ENCODE results near the gene SERPINA6.
"Not testable (repeated sequence)": the region's sequence is repeated elsewhere in the genome, so short reads cannot be mapped to it uniquely, and the experiment has no call there.

The SERPINA6 gene

DNA sequence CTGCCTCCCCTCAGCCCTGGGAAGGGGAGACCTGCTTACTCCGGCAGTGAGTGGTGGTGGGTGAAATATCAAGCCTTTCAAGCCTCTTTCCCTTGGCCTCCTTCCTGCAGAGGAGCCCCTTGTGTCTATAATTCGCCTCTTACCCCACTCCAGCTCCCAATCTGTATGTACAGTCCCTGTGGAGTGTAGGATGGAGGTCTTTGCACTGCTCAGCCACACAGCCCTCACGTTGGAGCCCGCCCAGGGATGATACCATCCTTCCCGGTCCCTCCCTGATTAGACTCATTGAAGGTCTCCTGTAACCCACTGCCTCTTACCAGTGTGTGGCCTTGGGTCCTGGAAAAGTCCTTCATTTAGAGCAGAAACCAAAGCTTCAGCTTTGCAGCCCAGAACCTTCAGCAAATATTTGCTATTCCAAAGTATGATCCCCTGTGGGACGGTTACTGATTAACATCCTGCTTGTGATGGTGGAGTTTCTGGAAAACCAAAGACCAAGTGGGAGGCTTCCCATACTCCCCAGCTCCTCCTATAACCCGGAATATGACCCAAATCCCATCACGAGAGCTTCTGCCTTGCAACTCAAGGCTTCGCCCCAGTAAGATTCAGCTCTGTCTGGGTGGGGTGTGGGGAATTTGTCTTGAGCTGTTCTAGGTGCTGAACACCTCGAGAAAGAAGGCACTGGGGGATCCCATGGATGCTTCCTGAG, 30.1 kb downstream of the SERPINA6 start, which contains the start of gene SERPINA10:
Gene SERPINA10 (minus strand): TSS at position 397 of the 706 bp plus-strand sequence. CDS start 2,675 bp downstream, outside the sequence.
- no peak for DNase-seq

DNA sequence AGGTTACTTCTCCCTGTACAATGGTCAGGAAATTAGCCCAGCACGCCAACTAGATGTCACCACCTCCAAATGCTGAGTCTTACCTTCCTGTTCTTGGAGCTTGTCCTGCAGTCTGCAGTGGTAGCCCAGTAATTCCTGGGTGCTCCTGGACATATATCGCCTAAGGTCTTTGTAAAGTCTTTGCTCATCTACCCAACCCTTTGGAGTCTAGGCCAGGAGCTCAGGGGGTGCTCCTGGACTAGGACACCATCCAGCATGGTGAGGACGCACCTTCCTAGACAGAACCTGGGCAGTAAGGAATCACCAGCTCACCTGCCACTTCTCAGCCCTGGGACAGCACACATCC, 30.6 kb downstream of the SERPINA6 start:
- DNase-seq: no peak

DNA sequence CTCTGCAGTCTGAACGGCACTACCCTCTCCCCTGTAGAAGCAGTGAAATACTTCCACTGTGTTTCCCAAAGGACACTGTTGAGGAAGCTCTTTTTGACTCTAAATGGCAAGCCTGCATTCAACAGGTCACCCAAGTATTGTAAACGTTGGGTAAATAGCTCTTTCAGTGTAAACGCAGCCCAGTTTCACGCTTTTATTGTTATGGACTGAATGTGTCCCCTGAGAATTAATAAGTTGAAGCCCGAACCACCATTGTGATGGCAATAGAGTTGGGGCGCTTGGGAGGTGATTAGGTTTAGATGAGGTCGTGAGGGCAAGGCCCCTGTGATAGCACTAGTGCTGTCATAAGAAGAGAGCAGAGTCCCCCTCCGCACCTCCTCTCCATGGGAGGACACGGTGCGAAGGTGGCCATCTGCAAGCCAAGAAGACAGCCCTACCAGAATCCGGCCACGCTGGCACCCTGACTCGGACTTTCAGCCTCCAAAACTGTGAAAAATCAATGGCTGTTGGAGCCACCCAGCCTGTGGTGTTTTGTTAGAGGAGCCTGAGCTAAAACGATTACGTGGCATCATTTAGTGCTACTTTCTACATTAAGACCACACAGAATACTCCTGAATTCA, 31.1 kb downstream of the SERPINA6 start:
- DNase-seq: no peak

DNA sequence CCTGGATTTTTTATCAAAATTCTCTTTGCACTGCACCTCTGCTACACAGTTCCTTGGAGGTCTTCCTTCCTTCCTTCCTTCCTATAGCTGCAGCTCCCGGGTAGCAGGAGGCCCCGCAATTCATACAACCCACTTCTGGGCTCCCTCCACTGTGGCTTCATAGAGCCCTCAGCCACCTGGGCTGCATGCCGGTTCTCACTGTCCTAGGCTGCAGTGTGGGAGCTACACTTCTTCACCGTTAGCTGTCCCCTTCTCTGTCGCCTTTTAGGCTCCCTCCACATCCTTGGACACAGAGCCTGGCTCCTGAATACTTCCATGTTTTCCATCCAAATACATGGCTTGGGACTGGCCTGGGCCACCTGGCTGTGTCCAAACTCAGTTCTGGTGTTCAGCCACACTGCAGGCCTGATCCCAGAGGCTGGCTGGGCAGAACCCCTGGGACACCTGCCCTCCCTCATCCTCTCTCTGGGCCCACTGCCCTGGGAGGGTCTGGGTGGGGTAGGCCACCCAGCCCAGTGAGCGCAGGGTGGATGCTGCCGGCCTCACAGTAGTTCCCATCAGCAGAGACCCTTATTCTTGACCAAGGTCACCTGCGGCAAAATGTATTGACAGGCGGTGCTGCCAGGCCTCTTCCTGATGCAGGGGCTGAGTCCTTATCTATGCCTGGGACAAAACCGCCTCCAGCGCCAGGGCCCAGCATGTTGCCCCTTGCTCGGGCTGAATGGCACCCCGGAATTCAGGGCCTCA, 31.8 kb downstream of the SERPINA6 start:
- DNase-seq: no peak

DNA sequence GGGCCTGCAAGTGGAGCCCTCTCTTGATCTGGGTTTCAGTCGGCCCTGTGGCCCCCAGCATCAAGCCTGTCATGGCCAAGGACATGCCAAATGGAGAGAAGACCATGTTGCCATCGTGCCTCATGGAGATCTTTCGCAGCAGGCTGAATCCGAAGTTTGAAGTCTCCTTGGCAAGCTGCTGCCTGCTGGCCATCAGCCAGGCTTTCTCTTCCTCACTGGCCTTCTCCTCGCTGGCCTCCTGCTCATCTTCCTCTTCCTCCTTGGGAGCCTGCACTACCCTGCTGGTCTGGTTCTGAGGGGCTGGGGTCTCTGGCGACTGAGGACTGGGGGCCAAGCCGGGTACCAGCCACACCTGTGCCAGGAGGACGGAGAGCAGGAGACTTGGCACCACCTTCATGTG, 32.9 kb downstream of the SERPINA6 start:
- DNase-seq: no peak

DNA sequence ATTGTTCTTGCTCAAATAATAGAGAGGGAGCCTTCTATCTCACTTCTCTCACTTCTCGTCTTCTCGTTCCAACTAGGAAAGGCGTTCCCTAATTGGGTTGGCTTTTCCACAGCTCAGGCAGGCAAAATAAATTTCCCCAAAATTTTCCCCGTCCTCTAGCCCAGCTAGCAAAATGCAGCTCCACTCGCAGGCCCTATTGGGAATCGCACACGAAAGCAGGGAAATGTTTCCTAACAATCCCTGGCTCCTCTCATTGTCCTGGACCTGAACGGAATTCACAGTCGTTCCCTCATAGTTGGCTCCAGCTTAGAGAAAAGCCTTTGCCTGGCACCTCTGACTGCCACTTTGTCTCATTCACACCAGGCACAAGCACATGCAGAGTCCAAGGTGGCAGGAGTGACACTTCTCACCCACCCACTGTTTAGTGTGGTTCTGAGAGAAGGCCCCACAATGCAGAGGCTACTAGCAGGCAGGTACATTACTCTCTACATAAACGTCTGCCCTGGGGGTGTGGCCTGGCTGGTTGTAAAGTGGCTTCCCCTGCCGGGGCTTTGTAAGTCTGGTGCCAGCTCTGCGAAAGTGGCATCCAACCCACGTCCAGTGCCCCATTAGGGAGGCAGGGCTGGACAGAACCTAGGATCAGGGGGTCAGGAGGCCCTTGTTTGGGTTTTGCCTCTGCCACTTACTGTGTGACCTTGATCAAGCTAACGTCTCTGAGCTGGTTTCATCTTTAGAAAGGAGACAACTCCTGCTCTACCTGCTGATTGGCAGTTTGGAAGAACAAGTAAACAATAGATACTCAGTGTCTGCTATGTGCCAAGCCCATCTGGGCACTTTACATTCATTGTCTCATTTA, 34.3 kb downstream of the SERPINA6 start:
- no peak for DNase-seq

DNA sequence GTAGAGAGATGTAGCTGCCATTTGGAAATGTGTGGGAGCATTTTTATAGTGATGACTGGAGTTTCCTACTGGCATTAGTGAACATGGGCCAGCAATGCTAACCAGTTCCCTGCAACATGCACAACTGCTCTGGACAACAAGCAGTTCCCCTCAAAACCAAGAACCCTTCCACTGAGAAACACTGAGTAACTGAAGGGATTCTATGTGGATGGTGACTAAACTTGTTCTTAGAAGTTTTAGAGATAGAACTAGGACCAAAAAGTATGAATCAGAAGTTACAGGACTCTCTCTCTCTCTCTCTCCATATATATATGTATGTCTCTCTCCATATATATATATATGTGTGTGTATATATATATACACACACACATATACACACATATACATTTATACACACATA, 38.0 kb downstream of the SERPINA6 start:
- DNase-seq: no peak

DNA sequence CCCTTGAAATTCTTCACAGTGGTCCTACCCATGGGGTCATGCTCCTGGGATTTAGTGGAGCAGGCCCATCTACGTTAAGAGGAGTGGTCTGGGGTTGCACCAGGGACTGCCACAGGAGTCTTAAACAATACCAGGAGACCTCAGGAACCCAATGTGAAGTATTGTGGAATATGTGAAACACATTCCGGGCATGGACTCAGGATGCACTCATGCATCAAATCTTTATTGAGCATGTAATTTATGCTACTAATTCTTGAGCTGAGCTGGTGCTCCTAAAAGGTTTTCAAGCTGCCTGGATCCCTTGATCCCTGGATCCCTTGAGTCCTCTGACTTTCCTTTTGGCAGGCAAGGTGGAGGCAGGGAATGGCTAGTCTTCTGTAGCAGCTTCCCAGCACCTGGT, 38.9 kb downstream of the SERPINA6 start:
- DNase-seq: no peak

DNA sequence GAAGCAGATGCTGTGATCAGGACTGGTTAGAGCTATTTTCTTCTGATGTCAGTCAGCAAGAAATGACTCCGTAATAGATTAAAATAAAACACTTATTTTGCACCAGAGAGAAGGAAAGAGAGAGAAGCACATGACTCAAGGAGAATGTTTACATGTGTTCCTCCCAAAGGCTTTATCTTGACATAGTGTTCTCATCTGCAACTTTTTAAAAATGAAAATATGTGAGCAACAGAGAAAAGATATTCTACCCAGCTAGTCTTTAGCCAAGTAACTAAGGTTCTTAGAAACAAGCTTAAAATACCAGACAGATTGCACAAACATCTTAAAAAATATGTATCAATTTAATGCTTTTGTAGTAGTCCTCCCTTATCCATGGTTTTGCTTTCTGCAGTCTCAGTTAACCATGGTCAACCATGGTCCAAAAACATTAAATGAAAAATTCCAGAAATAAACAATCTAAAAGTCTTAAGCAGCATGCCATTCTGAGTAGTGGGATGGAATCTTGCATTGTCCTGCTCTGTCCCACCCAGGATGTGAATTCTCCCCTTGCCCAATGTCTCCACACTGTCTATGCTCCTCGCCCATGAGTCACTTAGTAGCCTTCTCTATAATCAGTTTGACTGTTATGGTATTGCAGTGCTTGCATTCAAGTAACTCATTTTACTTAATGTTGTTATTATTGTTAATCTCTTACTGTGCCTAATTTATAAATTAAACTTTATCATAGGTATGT, 40.0 kb downstream of the SERPINA6 start:
- no peak for DNase-seq

DNA sequence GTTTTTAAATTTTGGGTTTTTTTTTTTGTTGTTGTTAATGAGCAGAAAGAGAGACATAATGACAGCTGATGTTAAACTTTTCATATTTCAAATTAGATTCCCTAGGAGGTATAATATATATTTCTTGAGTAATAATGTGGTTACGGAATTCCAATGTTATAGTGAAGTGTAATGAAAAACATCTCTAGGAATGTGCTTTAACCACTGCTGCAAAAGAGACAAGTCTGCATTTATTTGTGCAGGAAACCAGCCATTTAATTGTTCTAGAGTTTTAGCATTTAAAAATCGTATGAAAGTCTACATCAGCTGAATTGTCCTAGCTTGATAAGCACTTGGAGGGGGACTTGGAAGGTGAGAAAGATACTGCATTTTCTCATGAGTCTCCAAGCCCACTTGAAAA, 44.4 kb downstream of the SERPINA6 start:
- no peak for DNase-seq

DNA sequence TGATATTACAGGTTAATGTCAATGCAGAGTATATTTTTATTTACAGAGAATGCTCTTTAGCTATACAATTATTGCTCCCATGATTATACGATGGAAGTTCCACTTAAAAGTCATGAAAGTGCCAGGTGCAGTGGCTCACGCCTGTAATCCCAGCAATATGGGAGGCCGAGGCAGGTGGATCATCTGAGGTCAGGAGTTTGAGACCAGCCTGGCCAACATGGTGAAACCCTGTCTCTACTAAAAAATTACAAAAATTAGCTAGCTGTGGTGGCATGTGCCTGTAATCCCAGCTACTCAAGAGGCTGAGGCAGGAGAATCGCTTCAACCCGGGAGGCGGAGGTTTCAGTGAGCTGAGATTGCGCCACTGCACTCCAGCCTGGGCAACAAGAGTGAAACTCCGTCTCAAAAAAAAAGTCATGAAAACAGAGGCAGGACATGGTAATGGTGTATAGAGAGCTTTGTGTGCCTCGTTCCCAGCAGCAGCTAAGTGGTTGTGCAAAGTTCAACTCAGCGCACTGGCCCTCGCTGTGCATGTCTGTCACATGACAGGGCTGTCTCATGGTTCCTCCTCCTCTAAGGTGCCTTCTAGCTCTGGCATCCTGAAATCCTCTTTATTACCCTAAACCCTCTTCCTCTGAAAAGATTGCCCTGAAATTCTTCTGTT, 46.1 kb downstream of the SERPINA6 start:
- not testable (repeated sequence) for DNase-seq

DNA sequence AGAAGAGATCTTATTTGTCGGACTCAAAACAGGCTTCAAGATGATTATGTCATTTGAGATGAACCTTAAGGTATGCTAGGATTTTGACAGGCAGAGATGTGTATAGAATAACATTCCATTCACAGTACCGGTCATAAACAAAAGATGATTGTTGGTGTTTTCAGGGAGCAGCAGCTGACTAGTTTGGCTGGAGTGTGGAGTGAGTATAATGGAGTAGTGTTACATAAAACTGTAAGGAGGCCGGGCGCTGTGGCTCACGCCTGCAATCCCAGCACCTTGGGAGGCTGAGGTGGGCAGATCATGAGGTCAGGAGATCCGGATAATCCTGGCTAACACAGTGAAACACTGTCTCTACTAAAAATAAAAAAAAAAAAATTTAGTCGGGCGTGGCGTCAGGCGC, 54.0 kb downstream of the SERPINA6 start:
- peak in 31 of 58 donors; percentile 9 to 74 (median 41) for DNase-seq

DNA sequence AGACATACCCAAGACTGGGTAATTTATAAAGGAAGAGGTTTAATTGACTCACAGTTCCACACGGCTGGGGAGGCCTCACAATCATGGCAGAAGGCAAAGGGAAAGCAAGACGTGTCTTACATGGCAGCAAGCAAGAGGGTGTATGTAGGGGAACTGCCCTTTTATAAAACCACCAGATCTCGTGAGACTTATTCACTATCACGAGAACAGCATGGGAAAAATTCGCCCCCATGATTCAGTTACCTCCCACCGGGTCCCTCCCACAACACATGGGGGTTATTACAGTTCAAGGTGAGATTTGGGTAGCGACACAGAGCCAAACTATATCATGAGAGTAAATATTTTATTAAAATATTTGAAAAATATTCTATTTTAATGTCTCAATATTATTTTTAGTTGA, 54.6 kb downstream of the SERPINA6 start:
- not testable (repeated sequence) for DNase-seq

DNA sequence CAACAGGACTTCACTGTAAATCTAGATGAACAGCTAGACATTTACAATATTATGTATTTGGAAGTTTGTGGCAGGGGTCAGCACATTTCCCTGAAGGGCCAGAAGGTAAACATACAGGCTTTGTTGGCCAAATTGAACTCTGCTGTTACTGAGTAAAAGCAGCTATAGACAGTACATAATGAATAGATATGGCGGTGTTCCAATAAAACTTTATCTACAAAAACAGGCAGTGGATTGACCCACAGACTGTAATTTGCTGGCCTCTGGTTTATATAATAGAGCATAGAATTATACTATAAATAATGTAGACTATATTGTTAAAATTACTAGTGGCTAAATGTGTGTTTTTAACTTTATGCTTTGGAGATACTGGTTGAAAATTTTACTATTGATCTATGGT, 55.8 kb downstream of the SERPINA6 start:
- no peak for DNase-seq

DNA sequence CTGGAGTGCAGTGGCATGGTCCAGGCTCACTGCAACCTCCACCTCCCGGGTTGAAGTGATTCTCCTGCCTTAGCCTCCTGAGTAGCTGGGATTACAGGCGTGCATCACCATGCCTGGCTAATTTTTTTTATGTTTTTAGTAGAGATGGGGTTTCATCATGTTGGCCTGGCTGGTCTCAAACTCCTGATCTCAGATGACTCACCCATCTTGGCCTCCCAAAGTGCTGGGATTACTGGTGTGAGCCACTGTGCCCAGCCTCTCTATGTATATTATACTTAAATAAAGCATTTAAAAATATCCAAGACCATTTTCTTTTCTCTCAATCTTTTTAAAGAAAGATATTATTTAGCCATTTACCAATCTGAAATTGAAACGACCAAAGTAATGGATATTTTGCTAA, 58.9 kb downstream of the SERPINA6 start:
- not testable (repeated sequence) for DNase-seq

All from anterior cingulate cortex (tissue), 58 donors.